Stimulated activated CD4-positive, alpha-beta T cell treated with anti-CD3 and anti-CD28 coated beads, Interleukin-4, amount 100 ng/mL, for 24 hours (primary cell): ENCODE data around the gene NMD3.
"Not testable (repeated sequence)": the region's sequence is repeated elsewhere in the genome, so short reads cannot be mapped to it uniquely, and the experiment has no call there.

Source experiments
- DNase-seq: peaks from one replicate; pipeline ENCODE4 v3.0.0-alpha.2; 2020

The NMD3 gene

GRCh38 chr3:161231861-161232260, 10.8 kb downstream of the NMD3 start:
- DNase-seq: no peak

GRCh38 chr3:161233557-161233956, 12.4 kb downstream of the NMD3 start:
- no peak for DNase-seq

GRCh38 chr3:161236240-161236639, 15.1 kb downstream of the NMD3 start:
- DNase-seq: no peak

GRCh38 chr3:161239700-161240099, 18.6 kb downstream of the NMD3 start:
- no peak for DNase-seq

GRCh38 chr3:161244538-161244937, 23.4 kb downstream of the NMD3 start:
- DNase-seq: no peak

- DNase-seq: no peak
Observed at GRCh38 chr3:161247049-161247448, 25.9 kb downstream of the NMD3 start.

- no peak for DNase-seq
Observed at GRCh38 chr3:161250116-161250515, 29.0 kb downstream of the NMD3 start.

GRCh38 chr3:161251716-161252115, 30.6 kb downstream of the NMD3 start:
- DNase-seq: no peak

- no peak for DNase-seq
Observed at GRCh38 chr3:161252143-161252542, 31.0 kb downstream of the NMD3 start.

GRCh38 chr3:161253711-161254110, 32.6 kb downstream of the NMD3 start:
- no peak for DNase-seq

GRCh38 chr3:161254861-161255260, 33.8 kb downstream of the NMD3 start:
- DNase-seq: no peak

GRCh38 chr3:161263057-161263456, 41.9 kb downstream of the NMD3 start:
- DNase-seq: no peak

GRCh38 chr3:161264852-161265251, 43.7 kb downstream of the NMD3 start:
- DNase-seq: no peak

GRCh38 chr3:161265916-161266571, 44.9 kb downstream of the NMD3 start:
- no peak for DNase-seq

- no peak for DNase-seq
Observed at GRCh38 chr3:161266731-161267150, 45.6 kb downstream of the NMD3 start.

- DNase-seq: no peak
Observed at GRCh38 chr3:161267646-161268045, 46.5 kb downstream of the NMD3 start.

- DNase-seq: no peak
Observed at GRCh38 chr3:161268601-161269000, 47.5 kb downstream of the NMD3 start.

GRCh38 chr3:161270991-161271390, 49.9 kb downstream of the NMD3 start:
- no peak for DNase-seq

GRCh38 chr3:161271646-161272045, 50.5 kb downstream of the NMD3 start:
- no peak for DNase-seq

- DNase-seq: no peak
Observed at GRCh38 chr3:161272524-161272923, 51.4 kb downstream of the NMD3 start.

- DNase-seq: peak; percentile 36
Observed at GRCh38 chr3:161273589-161274218, 52.6 kb downstream of the NMD3 start.

GRCh38 chr3:161274691-161275298, 53.7 kb downstream of the NMD3 start:
- DNase-seq: peak; percentile 43

- DNase-seq: no peak
Observed at GRCh38 chr3:161275919-161276318, 54.8 kb downstream of the NMD3 start.

GRCh38 chr3:161282387-161282786, 61.3 kb downstream of the NMD3 start:
- not testable (repeated sequence) for DNase-seq
